GM18870 (cell line): ENCODE data around the gene IDNK.

Source experiments
- ATAC-seq: cut with Tn5 transposase; IDR thresholded peaks from one replicate; pipeline ENCODE4 v1.9.1; 2021; ENCODE audit warnings: moderate library complexity; ENCODE audit not compliant: unreplicated experiment

The IDNK gene

DNA sequence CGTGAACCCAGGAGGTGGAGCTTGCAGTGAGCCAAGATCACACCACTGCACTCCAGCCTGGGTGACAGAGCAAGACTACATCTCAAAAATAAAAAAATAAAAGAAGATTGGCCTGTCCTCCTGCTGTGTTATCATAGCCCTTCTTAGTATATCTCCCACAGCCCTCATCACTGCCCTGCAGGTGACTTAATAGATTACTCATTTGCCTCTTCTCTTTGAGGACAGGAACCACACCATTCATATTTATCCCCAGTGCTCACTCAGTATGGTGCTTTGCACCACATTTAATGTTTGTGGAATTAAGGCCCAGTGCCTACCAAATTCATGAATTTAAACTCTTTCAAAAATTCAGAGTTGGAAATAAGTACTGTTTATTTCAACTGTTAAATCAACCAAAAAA is 10.3 kb downstream of the IDNK start:
- no peak for ATAC-seq

DNA sequence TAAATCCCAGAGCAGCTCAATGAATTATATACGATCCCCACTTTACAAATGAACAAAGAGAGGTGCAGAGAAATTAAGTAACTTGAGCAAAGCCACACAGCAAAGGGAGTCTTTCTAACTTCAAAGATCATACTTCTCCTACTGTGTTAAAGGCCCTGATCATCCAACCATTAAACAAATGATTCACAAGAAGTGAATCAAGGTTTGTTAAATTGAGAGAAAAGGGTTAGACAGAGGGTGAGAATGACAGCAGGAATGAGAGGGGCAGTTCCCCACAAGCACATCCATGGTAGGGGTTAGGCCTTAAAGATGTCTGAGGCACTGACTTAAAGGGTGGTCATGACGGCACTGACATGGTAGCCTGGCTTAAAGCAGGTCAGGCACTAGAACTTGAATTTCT is 10.7 kb downstream of the IDNK start:
- no peak for ATAC-seq

DNA sequence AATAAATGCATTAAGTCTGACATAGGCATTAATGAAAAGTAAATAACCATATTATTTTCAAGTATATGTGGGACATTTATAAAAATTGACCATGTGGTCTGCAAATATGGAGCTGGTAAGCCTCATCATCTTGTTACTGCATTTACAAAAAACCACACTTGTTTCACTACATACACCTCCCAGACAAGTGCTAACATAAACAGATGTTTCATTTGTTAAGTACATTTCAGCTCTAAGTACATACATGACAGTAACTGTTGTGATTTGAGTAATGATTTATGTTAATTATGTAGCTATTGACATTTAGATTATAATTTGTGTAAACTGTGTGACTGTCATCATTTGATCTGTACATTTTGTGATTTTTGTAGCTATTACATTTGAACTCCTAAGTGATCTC is 13.9 kb downstream of the IDNK start:
- ATAC-seq: no peak

DNA sequence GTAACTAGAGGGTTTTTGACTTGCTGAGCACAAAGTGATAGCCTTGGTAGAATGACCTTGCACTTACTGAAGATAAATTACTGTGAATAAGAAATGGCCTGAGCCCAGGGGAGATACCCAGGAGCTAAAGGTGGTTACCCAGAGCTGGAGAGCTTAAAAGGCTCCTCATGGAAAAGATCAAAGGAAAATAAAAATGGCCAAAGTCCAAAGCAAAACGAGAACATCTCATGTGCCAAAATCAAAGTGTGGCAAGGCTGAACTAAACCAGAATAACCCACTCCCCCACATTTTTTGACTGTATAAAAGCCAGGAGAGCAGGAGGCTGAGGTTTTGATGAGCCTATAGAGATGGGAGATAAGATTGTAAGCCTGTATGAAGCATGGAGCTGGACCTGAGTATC is 14.4 kb downstream of the IDNK start:
- no peak for ATAC-seq

DNA sequence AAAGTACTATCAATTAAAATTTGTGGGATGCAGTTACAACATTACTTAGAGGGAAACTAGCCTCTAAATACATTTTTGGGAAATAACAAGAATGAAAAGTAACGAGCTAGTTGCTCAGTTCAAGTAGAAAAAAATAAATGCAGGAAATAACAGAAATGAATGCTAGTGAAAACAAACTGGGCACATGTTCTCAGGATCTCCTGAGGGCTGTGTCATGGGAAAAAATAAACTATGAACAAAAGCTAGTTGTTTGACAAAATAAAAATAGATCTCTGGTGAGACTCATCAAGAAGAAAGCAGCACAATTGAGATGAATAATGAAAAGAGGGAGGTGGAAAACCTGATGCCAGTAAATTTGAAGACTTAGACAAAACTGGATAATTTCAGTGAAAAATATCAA is 16.3 kb downstream of the IDNK start:
- no peak for ATAC-seq

DNA sequence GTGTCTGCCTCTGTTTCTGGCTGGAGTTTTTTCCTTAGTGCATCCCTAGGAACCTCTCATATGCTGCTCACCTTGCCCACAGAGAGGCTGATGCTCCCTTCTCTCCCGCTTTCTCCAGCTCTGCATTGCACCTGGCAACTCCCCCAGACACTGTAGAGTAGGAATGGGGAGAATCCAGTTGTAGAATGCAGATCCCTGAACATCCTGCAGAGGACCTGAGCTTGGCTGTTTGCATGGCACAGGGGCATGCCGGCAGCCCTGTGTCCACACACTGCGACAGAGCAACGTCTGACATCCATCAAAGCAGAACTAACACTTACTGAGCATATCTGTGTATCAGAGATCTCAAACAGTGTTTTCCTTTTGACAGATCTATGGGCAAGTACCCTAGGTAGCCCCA is 19.9 kb downstream of the IDNK start:
- no peak for ATAC-seq

DNA sequence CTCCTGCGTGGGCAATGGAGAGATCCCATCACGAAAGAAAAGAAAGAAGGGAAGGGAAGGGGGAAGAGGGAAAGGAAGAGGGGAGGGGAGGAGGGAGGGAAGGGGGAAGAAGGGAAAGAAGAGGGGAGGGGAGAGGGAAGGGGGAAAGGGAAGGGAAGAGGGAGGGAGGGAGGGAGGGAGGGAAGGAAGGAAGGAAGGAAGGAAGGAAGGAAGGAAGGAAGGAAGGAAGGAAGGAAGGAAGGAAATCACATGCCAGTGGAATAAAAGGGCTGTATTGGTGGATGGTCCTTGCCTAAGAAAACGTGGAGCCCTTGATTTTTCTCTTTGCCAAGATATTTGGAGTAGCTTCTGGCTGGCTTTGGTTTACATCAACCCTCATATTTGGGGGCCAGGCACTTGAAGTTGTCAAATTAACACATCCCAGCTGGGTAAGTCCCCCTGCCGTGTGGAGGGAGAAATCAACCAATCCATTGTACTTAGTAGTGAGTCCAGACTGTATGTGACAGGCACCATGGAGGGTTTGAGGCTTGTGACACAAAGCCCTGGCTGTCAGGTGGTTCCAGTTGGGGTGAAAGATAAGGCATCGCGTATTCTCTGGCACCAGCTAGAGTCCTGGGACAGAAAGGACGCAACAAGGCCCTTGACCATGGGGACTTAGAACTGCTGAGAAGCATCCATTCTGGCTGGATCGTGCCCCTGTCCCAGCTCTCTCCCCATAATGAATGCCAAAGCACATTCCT is 23.7 kb downstream of the IDNK start:
- ATAC-seq: no peak

DNA sequence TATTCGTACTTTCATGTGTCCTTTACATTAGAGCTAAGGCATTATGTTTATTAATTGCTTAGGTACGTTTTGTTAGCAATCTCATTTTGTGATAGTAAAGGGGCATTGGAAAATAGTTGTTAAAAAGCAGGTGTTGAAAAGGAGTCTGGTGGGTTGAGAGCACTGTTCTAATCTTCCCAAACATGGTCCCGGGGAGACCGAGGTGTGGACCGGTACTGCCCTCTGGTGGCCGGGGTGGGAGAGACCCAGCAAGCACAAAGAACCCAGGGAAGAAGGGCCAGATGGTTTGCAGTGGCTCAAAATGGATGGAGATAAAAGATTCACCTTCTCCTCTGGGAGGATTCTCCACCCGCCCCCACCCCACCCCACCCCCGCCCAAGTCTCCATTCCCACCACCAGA is 26.1 kb downstream of the IDNK start:
- ATAC-seq: no peak

DNA sequence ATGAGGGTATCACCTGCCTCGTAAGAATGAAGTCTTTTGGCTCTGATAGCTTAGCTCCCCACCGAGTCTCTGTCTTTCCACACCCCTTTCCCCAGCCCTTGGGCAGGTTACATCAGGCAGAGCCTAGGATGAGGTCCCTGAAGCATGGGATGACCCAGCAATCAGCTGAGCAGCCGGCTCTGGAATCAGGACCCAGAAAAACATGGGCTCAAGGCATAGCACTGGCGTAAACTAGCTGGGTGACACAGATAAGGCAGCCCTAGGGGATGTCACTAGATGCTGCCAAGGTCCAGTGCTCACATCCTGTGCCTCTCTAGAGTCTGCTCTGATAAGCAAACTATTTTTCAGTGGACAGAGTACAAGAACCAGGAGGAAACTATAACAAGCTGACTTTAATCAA is 26.6 kb downstream of the IDNK start:
- ATAC-seq: no peak

DNA sequence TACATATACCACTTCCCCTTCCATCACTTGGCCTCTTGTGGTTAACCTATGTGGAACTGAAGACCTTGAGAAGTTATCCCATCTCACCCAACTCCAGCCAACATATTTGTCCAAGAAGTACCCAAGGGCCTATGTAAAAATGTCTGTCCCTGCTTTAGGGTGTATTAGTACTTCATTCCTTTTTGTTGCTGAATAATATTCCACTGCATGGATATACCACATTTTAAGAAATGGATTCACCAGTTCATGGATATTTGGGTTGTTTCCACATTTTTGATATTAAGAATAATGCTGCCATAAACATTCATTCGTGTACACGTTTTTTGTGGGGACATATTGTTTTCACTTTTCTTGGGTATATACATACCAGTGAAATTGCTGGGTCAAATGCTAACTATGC is 28.6 kb downstream of the IDNK start:
- no peak for ATAC-seq

DNA sequence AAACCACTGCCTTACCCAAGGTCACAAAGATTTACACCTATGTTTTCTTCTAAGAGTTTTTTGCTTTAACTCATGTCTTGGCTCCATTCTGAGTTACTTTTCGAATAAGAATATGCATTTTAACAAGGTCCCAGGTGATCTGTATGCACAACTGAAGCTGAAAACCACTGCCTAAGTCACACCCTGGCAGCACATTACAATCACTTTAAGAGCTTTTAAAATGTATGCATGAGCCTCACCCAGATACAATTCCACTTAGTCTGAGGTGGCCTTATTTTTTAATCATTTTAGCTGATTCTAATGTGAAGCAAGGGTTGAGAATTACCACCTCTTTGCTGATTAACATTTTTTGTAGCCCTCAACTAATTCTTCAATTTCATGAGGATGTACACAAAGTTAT is 29.5 kb downstream of the IDNK start:
- no peak for ATAC-seq

DNA sequence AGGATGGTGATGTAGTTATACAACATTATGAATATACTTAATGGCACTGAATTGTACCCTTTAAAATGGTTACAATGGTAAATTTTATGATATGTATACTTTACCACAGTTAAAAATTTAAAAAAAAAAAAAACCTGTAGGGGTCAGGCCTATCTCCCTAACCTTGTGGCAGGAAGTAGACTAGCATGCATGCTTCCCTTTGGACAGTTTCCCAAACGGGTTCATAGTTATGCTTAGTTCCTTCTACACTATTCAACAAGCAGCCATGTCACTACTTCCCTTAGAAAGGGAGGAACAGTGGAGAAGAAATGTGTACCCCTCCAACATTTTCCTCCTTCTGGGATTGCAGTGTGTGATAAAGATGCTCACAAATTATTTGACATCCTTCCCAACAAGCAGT is 32.5 kb downstream of the IDNK start:
- ATAC-seq: no peak

DNA sequence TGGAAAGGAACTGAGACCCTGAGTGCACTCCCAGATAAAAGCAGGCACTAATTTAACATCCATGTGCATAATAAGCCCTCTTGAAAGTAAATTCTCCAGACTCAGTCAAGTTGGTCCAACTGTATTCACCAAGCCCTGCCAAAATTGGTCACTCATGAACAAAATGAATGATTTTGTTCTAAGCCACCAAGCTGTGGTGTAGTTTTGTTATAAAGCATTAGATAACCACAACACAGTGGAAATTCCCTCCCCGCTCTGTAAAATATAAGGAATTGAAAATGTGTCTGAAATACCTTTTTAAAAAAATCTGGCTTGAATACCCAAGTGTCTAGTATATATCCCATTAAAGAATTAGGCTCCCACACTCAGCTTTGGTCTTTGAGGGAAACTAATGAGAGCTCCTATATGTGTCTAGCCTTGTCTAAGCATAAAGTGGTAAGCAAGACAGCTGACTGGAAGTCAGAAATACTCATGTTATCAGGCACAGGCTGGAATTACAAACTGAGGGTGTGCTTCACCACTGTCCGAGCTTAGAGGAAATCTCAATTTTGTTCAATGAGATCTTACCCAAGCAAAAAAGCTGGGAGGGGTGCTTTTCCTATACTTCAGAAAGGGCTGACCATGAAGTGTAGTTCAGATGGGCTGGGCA is 33.2 kb downstream of the IDNK start:
- ATAC-seq: peak; percentile 59

DNA sequence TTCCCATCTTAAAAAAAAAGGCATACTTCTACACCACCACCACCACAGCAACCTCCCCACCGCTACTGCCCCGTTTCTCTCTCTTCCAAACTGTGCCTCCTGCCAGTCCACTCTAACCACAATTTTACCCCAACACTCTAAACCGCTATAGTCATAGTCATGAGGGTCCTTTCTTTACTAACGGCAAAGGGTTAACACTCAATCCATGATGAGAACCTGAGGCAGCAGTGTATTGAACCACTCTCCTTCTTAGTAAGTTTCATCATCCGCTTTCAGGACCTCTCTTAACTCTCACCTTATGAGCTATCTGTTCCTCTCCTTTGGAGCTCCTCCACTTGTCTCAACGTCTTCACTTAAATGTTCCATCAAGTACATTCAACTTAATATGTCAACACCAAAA is 34.0 kb downstream of the IDNK start:
- ATAC-seq: no peak

DNA sequence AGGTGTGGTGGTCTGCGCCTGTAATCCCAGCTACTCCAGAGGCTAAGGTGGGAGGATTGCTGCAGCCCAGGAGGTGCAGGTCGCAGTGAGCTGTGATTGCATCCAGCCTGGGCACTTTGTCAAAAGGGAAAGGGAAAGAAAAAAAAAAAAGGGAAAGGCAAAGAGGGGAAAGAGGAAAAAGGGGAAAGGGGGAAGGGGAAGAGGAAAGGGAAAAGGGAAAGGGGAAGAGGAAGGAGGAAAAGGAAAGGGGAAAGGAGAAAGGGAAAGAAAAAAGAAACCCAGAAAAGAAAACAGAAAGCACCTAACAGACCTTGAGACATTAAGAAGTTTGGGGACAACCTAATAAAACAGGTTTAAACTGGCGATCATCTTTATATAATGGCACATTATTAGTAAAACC is 40.0 kb downstream of the IDNK start:
- no peak for ATAC-seq

DNA sequence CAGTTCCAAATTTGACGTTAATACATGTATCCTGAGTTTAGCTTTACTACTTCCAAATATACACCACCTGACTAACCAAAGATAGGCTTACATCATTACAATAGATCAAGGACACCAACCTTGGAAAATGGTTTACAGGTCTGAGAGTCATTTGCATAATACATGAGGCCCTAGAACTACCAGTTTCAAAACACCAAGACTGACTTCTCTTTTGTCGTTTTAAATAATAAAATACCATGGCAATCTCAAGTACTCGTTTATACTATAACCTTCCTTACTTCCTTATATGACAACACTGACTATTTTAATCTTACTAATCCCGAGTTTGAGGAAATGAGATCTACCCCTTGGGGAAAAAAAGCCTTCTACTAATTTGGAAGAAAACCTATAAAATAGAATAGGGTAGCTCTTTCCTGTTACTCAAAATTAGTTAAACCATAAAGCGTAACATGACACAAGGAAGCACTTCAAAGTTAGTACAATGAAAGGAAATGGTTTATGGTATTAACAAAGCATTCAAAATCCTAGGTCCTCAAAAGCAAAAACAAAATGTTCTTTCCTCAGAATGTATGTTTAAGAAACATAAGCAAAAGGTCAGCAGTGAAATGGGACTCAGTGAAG is 42.7 kb downstream of the IDNK start:
- peak; percentile 82 for ATAC-seq

DNA sequence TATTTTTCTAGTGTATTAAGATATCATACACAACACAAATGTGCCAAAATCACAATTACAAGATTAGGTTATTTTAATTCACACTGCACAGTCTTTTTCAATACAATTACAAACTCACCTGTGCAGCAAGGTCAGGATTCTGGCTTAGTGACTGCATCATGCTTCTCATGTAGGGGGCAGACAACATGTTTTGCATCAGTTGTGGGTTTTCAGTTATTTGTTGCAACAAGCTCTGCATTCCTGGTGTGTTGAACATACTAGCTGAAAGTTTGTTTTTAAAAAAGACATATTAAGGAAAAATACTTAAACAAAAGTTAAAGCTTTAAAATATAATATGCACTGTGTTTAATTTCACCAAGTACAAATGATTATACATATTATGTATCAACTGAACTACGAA is 46.1 kb downstream of the IDNK start:
- ATAC-seq: no peak

DNA sequence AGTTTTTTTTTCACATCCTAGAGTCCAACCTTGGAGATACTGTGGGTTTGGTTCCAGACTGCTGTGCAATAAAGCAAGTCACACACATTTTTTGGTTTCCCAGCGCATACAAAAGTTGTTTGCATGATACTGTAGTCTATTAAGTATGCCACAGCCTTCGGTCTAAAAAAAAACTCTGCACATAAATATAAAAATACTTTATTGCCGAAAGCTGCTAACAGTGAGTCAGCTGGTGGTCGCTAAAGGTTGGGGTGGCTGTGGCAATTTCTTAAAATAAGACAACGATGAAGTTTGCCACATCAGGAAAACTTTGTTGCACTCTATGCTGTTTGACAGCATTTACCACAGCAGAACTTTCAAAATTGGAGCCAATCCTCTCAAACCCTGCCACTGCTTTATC is 47.4 kb downstream of the IDNK start:
- ATAC-seq: no peak

DNA sequence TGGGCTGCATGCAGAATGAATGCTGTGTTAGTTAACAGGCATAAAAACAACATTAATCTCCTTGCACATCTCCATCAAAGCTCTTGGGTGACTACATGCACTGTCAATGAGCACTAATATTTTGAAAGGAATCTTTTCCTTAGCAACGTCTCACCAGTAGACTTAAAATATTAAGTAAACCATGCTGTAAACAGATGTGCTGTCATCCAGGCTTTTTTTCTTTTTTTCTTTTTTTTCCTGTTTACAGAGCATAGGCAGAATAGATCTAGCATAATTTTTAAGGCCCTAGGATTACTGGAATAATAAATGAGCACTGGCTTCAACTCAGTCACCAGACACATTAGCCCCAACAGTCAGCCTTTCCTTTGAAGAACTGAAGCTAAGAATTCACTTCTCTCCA is 48.5 kb downstream of the IDNK start:
- no peak for ATAC-seq

DNA sequence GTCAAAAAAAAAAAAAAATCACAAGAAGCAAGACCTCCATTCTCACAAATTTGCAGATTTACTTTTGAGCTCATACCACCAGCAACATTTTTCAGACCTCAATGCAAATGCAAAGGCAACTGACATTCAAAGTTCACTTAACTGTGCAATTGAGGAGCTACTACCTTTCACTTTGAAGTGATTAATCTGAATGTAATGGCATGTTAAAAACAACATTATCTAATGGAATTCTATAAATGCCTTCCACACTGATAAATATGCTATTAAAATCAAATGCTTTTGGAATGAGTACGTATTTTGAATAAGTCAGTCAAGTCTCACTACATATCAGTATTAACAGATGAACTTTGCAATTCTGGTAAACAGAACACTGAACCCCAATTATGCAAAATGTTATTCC is 52.5 kb downstream of the IDNK start:
- no peak for ATAC-seq

DNA sequence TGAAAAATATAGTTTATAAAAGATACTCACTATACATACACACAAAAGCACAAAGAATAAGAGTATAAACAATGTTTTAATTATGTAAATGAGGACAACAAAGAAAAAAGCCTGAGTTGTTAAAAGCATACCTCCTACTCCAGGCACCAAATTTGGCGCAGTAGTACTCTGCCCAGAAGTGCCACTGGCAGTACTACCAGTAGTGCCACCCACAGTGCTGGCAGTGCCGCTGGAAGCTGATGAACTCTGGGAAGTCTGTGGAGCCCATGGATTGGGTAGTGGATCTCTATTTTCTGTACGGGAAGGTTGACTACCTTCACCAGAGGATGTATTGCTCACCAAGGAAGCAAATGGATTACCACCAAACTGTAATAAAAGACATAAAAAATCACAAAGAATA is 54.7 kb downstream of the IDNK start:
- no peak for ATAC-seq

DNA sequence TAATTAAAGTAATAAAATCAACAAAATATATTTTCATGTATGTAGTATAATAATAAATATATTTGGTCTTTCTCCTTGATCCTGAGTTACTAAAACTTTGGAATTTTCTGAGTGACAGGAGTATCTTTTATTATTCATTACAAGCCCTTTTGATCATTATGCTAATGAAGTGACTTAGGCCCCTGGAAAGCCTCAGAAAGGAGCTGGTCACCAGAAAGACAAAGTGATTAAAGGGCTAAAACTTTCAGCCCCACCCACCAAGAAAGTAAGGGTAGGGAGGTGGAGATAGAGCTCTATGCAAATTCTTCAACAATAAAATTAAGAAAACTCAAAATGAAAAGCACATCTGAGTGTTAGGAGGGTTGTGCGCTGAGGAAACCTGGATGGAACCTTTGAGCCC is 57.3 kb downstream of the IDNK start:
- ATAC-seq: no peak

DNA sequence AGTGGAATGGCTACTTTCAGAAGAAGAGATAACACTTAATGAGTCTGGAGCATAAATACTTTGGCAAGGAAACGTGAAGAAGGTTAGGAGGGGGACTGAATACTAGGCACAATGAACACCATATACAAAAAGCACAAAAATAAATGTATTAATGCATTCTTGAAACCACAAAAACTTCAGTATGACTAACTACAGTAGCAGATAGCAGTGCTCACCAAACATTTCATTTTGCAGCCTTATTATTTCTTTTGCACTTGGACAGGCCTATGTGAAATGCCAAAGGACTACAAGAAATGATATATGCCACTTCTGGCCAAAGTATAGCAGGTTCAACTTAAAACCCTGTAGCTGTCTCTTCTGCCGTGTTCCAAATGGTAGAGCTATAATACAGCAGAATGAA is 58.5 kb downstream of the IDNK start:
- no peak for ATAC-seq
